ENCODE measurements around the gene DGUOK.
A peak's percentile ranks its signal among the peaks of the same experiment; 100 is the strongest.

Gene DGUOK

DNA sequence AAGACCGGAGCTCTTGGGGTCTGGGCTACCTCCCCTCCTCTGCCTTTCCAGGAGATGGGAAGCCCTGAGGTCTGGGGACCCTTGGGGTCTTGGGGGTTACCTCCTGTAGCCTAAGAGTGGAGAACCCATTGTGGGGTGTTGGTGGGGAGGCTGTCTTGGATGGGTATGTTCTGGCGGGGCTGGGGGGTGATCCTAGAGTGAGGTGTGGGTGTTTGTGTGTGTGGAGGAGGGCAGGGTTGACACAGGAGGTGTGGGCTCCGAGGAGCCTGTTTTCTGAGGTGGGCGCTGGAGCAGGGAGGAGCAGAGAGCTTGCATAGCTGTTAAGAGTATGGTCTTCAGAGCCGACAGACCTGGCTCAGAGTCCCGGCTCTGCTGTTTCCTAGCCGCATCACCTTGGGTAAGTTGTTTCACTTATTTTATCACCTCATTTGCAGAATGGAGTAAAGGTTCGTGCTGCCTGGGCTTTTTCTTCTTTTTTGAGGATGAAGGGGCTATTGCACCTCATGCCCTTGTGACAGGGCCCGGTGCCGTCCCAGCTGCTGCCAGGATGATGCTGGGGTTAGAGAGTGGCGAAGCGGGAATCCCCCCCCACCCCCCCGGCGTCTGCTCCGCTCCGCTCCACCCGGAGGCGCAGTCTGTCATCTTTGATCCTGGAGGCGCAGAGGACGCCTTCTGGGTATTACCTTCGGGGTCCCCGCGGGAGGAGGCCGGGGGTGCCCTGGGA, 75.3 kb downstream of the DGUOK start:
- no peak for DNase-seq

DNA sequence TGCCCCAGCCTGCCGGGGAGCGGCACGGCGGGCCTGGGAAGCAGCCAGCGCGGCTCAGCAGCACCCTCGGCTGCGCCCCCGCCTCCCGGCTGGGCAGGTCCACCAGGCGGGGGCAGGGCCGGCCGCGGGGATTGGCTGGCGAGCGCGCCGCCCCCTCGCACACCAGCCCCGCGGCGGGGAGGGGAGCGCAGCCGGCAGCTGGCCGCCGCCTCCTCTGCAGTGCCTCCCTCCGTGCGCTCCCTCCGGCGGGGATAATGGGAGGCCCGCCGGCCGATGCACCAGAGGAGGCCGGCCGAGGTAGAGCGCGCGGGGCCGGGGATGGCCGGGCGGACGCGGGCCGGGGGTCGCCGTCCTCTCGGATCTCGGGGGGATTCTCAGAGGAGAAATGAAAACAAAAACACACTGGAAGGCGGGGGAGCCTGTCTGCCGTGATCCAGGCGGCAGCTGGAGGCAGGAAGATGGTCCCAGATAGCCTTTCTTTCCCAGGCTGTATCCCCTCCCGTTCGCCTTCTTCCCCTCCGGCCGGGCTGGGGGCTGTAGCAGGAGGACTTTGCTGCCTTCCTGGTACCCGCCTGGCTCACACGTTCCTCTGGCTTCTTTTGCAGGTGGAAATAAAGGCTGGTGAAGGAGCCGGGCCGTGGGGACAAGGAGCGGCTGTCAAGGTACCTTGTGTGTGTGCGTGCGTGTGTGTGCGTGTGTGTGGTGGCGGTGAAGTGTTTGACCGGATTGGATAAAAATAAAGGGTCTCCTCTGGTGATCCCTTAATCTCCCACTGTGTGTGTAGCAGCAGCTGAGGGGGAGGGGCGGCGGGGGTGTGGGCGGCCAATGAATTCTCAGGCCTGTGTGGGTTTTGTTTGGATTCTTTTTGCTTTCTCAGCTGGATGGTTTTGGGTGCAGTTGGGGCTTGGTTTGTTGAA, 76.1 kb downstream of the DGUOK start:
- DNase-seq, result peak; percentile 27

DNA sequence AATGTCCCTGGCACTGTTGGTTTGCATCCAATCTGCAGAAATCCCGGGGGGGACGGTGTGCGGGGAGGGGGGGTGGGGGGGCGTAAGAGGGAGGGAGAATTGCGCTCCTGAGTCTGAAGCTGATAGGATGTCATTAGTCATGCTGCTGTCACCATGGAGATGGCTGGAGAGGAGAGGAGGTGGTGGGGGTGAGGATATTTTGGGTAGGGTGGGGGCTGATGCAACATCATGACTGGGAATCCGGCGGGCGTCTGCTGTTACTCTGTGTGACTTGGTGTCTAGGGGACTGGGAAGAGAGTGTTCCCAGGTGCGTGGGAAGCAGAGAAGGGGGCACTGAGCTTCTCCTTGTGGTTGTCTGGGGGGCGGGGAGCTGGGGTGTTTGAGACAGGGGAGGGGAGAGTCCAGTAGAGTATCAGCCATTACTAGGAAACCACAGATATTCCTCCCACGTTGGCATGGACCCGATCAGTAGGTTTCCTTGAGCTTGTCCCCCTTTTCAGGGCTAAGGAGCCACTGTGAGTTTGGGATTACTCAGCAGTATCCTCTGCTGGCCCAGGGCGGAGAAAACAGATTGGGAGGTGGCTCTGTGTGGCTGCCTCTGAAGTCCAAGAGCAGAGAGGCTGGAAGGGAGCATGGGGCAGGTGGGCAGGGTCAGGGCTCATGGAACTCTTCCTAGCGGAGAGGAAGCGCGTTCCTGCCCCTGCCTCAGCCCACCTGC, 77.0 kb downstream of the DGUOK start:
- DNase-seq, result no peak

DNA sequence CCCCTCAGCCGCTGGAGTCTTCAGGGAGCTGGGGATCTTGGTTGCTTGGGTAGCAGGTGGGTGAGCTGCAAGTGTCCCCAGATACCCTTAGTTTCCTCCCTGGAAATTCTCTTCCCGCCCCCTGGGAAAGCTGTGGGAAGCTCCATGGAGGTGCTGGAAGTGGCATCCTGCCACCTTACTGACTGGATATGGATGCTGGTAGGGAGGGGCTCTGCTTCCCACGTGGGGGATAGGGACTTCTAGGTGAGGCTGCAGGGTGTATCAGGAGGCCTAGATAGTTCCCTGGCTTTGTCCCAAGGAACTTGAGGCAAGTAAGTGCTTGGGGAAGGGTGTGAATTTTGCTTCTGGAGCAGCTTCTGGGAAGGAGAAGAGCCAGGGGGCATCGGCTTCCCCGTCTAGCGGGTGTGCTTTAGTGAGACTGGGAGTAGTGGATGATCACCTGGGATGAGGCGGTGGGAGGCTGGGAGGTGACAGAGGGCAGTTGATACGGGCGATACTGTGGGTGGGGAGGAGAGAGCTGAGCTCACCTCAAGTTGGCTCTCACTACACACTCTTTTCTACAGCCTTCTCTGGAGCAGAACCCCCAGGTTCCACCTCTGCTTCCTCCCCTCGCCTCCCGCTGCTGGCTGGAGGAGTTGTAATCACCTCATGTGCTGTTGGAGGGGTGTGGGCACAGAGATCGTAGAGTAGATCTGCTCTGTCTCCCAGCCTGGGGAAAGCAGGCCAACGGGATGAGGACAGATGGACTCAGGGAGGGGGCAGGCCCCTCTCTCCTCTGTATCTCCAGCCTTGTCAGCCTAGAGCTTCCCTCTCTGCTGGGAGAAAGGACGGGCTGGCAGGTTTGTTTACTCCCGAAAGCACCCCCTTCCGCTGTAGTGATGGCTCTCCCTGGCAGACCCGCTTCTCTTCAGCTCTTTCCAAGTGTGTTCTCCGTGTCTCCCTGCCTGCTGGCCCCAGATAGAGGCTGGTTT, 77.8 kb downstream of the DGUOK start:
- DNase-seq, result no peak

DNA sequence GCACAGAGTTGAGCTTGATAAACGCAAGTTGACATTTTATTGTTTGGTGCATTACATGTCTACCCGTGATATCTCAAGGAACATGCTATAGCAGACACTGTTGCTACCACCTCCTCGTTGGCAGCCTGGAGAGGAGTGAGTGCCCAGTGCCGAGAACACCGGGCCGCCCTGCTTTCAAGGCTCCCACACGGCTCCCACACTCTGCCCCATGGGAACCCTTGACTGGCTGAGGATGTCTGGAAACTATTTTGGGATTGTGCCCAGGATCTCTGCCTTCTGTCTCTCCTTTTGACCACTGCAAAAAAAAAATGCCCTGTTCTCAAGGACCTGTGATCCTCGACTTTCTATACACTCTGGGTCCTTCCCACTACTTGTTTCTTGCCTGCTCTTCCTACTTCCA, 79.1 kb downstream of the DGUOK start:
- no peak for DNase-seq

DNA sequence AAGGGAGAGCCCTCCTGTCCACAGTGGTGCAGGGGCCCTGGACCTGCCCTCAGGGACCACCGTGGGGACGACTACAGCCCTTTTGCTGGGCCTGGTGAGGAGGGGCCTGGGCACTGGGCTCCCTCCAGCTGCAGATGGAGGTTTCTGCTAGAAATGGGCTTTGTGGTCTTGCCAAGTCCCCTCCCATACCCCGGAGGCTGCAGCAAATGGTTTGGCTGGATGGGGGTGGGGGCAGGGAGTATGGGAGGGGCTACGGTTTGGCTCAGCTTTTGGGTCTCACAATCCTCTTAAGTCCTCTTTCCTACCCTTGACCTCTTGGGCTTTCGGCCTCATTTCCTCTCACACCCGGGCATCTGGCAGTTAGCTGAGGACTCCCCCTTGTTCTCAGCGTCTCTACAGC, 79.8 kb downstream of the DGUOK start:
- no peak for DNase-seq

DNA sequence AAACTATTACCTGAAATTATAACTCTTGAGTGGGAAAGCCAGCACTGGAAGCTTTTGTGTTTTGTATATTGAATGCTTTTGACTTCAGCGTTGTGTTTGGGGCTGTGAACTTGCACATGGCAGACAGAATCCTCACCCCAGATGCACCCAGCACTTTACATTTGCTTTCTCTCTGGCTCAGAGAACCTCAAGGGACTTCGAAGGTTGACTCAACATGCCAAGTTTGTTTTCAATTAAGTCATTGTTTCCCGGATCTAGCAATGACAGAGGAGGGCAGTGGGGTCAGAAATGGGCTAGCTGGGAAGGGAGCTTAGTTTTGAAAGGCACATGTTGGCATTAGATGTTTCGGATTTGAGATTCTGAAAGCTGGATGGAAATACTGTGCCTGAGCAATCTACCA, 80.4 kb downstream of the DGUOK start:
- DNase-seq, result no peak

DNA sequence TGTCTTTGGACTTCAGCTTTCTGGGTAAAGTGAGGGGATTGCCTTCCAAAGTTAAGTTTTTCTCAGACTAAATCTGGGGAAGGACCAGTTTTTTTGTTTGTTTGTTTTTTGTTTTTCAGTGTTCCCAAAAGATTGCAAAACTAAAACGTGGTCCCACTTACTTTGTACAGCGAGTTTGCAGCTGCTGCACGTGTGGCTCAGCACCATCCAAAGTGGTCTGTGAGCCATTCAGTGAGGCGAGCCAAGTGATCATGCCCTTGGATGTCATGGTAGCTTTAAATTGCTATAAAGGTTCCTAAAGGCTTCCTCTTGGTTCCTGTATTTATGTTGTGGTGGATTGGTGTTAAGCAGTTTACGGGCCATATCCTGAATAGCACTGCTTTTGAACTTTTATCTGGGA, 81.0 kb downstream of the DGUOK start:
- no peak for DNase-seq

All from NCI-H524 treated with DMSO at 0.1 percent for 48 hours (cell line).